ENCODE data around the gene SCP2D1. TPM values are rescaled to one million over a fixed set of nuclear protein-coding genes. Genes with fewer than 3 reads are reported as not detected.

Gene SCP2D1
- total and polyA plus RNA-seq, 4 donors, result not detected

- no peaks in the 10 kb centered on the region for H3K36me3 ChIP-seq (ENCODE audit: control insufficient read depth in 4 of 4, insufficient read depth in 4 of 4, low read length in 4 of 4)
- peaks cover 0 to 6% (median 0%) of the 10 kb centered on the region in 5 donors for H3K4me1 ChIP-seq (ENCODE audit: control insufficient read depth in 5 of 5, insufficient read depth in 5 of 5, low read length in 5 of 5)
- peak in 1 of 3 donors; percentile 1 for DNase-seq
- WGBS, 2 donors, result 82 to 97% methylated on average over 4 of the region's 4 CpGs
- no peak for TF ChIP-seq CTCF (IDR thresholded peaks at IDR 0.05; ENCODE audit: control extremely low read depth, extremely low read depth)
- peaks cover 0 to 2% (median under 1%) of the 10 kb centered on the region in 3 donors for H3K27me3 ChIP-seq (ENCODE audit: control insufficient read depth in 3 of 3, insufficient read depth in 3 of 3, low read length in 2 of 3)
- peaks cover 0 to 5% (median 2%) of the 10 kb centered on the region in 4 donors for H3K9me3 ChIP-seq (ENCODE audit: control insufficient read depth in 4 of 4, insufficient read depth in 3 of 4, low read length in 3 of 4)
- no peak overlapping the region for H3K4me3 ChIP-seq
- no peak for ATAC-seq (ENCODE audit: insufficient read depth, low FRiP score)
- no peak overlapping the region for H3K27ac ChIP-seq (ENCODE audit: low read depth in 1 of 2, low read length in 1 of 2)
- no peak overlapping the region for H3K9ac ChIP-seq (ENCODE audit: insufficient read depth in 1 of 2, low read length in 2 of 2)
These were observed 18.2 kb upstream of the SCP2D1 start for GRCh38 chr20:18795366-18795765.

DNA sequence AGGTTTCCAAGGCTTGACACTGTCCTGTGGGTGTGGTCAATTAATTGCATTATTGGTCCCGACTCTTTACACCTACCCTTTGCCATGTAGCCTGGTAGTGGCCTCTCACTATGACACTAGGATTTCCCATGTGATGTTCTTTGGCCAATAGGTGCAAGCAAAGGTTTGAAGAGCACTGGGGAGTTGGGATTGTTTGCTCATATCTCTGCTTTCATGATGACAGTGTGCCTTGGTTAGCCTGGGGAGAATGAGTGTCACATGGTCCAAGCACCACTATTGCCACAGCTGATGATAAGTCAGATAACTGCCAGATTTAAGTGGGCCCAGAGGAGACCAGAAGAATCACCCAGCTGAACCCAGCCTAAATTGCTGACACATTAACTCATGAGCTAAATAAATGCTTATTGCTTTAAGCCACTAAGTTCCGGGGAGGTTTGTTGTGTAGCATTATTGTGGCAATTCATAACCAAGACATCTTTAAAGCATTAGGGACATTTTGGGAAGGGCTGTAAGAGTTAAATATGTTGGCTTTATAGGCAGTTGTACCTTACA, 17.2 kb upstream of the SCP2D1 start:
- DNase-seq (no peak), ATAC-seq (ENCODE audit: insufficient read depth, low FRiP score) (no peak)
- Histone ChIP-seq H3K4me3 (no peak overlapping the region), H3K9ac (ENCODE audit: insufficient read depth in 1 of 2, low read length in 2 of 2) (no peak overlapping the region), H3K9me3 (ENCODE audit: control insufficient read depth in 4 of 4, insufficient read depth in 3 of 4, low read length in 3 of 4) (peaks cover 0 to 5% (median 2%) of the 10 kb centered on the region in 4 donors), H3K4me1 (ENCODE audit: control insufficient read depth in 5 of 5, insufficient read depth in 5 of 5, low read length in 5 of 5) (peaks cover 0 to 6% (median 0%) of the 10 kb centered on the region in 5 donors), H3K27ac (ENCODE audit: low read depth in 1 of 2, low read length in 1 of 2) (no peak overlapping the region), H3K27me3 (ENCODE audit: control insufficient read depth in 3 of 3, insufficient read depth in 3 of 3, low read length in 2 of 3) (peaks cover 0 to 2% (median 0%) of the 10 kb centered on the region in 3 donors), H3K36me3 (ENCODE audit: control insufficient read depth in 4 of 4, insufficient read depth in 4 of 4, low read length in 4 of 4) (no peaks in the 10 kb centered on the region)
- TF ChIP-seq CTCF (IDR thresholded peaks at IDR 0.05; ENCODE audit: control extremely low read depth, extremely low read depth), result no peak
- 88 to 98% methylated on average over 2 of the region's 2 CpGs for WGBS, 2 donors

GRCh38 chr20:18801516-18801915, 12.1 kb upstream of the SCP2D1 start:
- no peaks in the 10 kb centered on the region for H3K27me3 ChIP-seq (ENCODE audit: control insufficient read depth in 3 of 3, insufficient read depth in 3 of 3, low read length in 2 of 3)
- DNase-seq (no peak), ATAC-seq (ENCODE audit: insufficient read depth, low FRiP score) (no peak)
- no peak for TF ChIP-seq CTCF (IDR thresholded peaks at IDR 0.05; ENCODE audit: control extremely low read depth, extremely low read depth)
- H3K9me3 ChIP-seq (ENCODE audit: control insufficient read depth in 4 of 4, insufficient read depth in 3 of 4, low read length in 3 of 4), result peaks cover 0 to 2% (median under 1%) of the 10 kb centered on the region in 4 donors
- H3K9ac ChIP-seq (ENCODE audit: insufficient read depth in 1 of 2, low read length in 2 of 2), result no peak overlapping the region
- H3K4me3 ChIP-seq, result no peak overlapping the region
- no peaks in the 10 kb centered on the region for H3K36me3 ChIP-seq (ENCODE audit: control insufficient read depth in 4 of 4, insufficient read depth in 4 of 4, low read length in 4 of 4)
- 87 to 88% methylated on average over 2 of the region's 2 CpGs for WGBS, 2 donors
- no peaks in the 10 kb centered on the region for H3K4me1 ChIP-seq (ENCODE audit: control insufficient read depth in 5 of 5, insufficient read depth in 5 of 5, low read length in 5 of 5)
- no peak overlapping the region for H3K27ac ChIP-seq (ENCODE audit: low read depth in 1 of 2, low read length in 1 of 2)

Measured in lung (tissue), 12 donors.